IPS-18c (cell line): ENCODE results near the gene SLC45A2.

Experiments
- H3K4me3 ChIP-seq: 2 replicates; pipeline ENCODE4 v1.7.0; 2013; ENCODE audit warnings: low read depth, mild to moderate bottlenecking, low read length, moderate library complexity; ENCODE audit not compliant: insufficient read depth
- H3K9me3 ChIP-seq: one replicate; pipeline ENCODE4 v1.6.1; 2013; ENCODE audit warnings: mild to moderate bottlenecking, low read length, moderate library complexity; ENCODE audit not compliant: control insufficient read depth, insufficient read depth

The SLC45A2 gene

DNA sequence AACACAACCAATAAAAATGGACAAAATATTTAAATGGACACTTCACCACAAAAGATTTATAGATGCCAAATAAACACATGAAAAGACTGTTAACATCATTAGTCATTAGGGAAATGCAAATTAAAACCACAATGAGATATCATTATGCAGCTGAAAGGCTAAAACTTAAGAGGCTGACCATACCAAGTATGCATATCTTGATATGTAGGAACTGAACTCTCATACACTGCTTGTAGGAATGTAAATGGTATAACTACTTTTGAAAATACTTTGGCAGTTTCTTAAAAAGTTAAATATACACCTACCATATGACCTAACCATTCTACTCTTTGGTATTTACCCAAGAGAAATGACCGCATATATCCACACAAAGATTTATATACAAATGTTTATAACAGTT is 79.1 kb downstream of the SLC45A2 start:
- H3K9me3 ChIP-seq = no peaks in the 10 kb centered on the region
- no peak overlapping the region for H3K4me3 ChIP-seq

DNA sequence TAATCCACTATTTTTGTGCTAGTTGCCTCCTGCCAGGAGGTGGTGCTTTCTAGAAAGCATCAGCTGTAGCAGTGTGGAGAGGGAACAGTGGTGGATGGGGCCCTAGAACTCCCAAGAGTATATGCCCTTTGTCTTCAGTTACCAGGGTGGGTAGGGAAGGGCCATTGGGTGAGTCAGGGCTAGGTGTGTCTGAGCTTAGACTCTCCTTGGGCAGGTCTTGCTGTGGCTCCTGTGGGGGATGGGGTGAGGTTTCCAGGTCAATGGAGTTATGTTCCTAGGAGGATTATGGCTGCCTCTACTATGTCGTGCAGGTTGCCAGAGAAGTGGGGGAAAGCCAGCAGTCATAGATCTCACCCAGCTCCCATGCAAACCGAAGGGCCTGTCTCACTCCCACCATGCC is 81.4 kb downstream of the SLC45A2 start:
- Histone ChIP-seq H3K9me3 (no peaks in the 10 kb centered on the region), H3K4me3 (no peak overlapping the region)

DNA sequence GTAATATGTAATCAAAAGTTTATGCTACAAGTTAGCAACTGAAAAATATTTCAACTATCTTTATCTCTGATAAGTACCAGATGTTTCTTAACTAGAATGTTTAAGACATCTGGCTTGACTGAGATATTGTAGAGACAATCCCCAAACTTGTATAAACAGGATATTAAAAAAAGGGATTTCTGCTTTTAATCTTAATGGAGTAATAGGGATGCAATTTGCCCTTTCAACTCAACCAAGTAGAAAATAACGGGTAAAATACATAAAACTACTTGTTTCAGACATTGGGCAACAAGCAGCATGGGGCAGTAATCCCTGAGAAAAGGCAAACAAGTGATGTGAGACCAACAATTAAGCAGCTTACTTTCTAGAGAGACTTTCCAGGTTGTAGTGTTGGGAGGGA is 83.3 kb downstream of the SLC45A2 start:
- no peaks in the 10 kb centered on the region for H3K9me3 ChIP-seq

More for the DNA sequence above, 83.3 kb downstream of the SLC45A2 start:
- no peak overlapping the region for H3K4me3 ChIP-seq
